Endothelial cell of umbilical vein (primary cell): ENCODE results near the gene ANKLE2.

Source experiments
- CTCF ChIP-seq, 2 donors: IDR thresholded peaks; 1 replicate in 1 of 2; 2 replicates in 1 of 2; pipeline ENCODE4 v1.5.1; 2011; ENCODE audit warnings: low read length in 2 of 2, mild to moderate bottlenecking in 2 of 2, moderate library complexity in 2 of 2, control low read depth in 1 of 2, inconsistent platforms in 1 of 2, low read depth in 1 of 2; ENCODE audit not compliant: insufficient read depth in 1 of 2; ENCODE audit errors: extremely low read depth in 1 of 2
- EZH2 ChIP-seq: IDR thresholded peaks from 2 replicates; pipeline ENCODE4 v1.6.1; 2012; ENCODE audit warnings: borderline replicate concordance, low read depth, mild to moderate bottlenecking, moderate library complexity, low read length, inconsistent platforms; ENCODE audit not compliant: severe bottlenecking
- JUN ChIP-seq: IDR thresholded peaks from 2 replicates; pipeline ENCODE4 v1.6.1; 2011; ENCODE audit warnings: borderline replicate concordance, low read depth; ENCODE audit not compliant: insufficient read length, insufficient read depth
- POLR2A ChIP-seq: IDR thresholded peaks from 2 replicates; pipeline ENCODE4 v1.6.1; 2012; ENCODE audit warnings: low read depth, mild to moderate bottlenecking, control low read depth, low read length

GRCh38 chr12:132717531-132718387 lies 43.9 kb downstream of the ANKLE2 start:
- TF ChIP-seq CTCF (IDR thresholded peaks at IDR 0.05; ENCODE audit: extremely low read depth in 1 of 2, insufficient read depth in 1 of 2, low read depth in 1 of 2, low read length in 2 of 2), result no peak
- TF ChIP-seq POLR2A, result no peak
- TF ChIP-seq EZH2, result no peak
- no peak for TF ChIP-seq JUN
